GM12878 (cell line): ENCODE results near the gene POP5. TPM values are rescaled to one million over a fixed set of nuclear protein-coding genes. Genes with fewer than 3 reads are reported as not detected.

ENCODE experiments used
- ATAC-seq: fragments of 200-7000 bp; cut with Tn5 transposase; 3 replicates; pipeline ENCODE4 v1.9.1; 2020; ENCODE audit warnings: mild to moderate bottlenecking, moderate library complexity
- BruUV-seq: library from RNA; stranded (reverse); fragments of 400-500 nt; replicated peaks from 2 replicates; lab custom pipeline; 2021; lab: Mats Ljungman, UMichigan
- CTCF ChIA-PET: fragments of 300-600 bp; sonication (Branson Sonifier 250); formaldehyde crosslinking; extraction: SDS; loops from one replicate; lab custom pipeline; 2021; ENCODE audit warnings: inconsistent platforms; lab: Yijun Ruan, JAX
- POLR2A ChIA-PET: fragments of 350-600 bp; formaldehyde crosslinking; extraction: SDS; loops from one replicate; lab custom pipeline; 2021; ENCODE audit warnings: inconsistent platforms; lab: Charles Lee
- RAD21 ChIA-PET: fragments of 300-600 bp; sonication (Branson Sonifier 250); formaldehyde crosslinking; loops from one replicate; lab custom pipeline; 2023; ENCODE audit warnings: antibody characterized with exemption; ENCODE audit not compliant: unreplicated experiment; lab: Charles Lee
- SMC1A ChIA-PET: fragments of 300-600 bp; sonication (Branson Sonifier 250); formaldehyde crosslinking; loops from one replicate; lab custom pipeline; 2023; ENCODE audit not compliant: unreplicated experiment, uncharacterized antibody; lab: Charles Lee
- DNase-seq: peaks from one replicate; pipeline ENCODE4 v3.0.0-alpha.2; 2011; ENCODE audit warnings: low read depth, low spot score
- FAIRE-seq: peaks from 3 replicates; lab custom pipeline; 2011; peaks lifted over from hg19 to GRCh38; lab: Jason Lieb, UNC
- H2AFZ ChIP-seq: 2 replicates; pipeline ENCODE4 v1.6.0; 2011; ENCODE audit warnings: low read depth, low read length, control low read depth; ENCODE audit not compliant: control insufficient read depth
- H3K27ac ChIP-seq: 2 replicates; pipeline ENCODE4 v1.5.1; 2011; ENCODE audit warnings: control low read depth; ENCODE audit not compliant: control insufficient read depth, insufficient read depth
- H3K27me3 ChIP-seq, 2 experiments: replicated peaks in 1 of 2; 2 replicates each; pipeline versions ENCODE4 v1.6.0 to v1.6.1; 2011; ENCODE audit warnings: low read length in 1 of 2; ENCODE audit not compliant: control insufficient read depth in 2 of 2, insufficient read depth in 2 of 2
- H3K36me3 ChIP-seq, 2 experiments: 2 replicates each; pipeline ENCODE4 v1.5.1; 2011; ENCODE audit warnings: low read length in 1 of 2; ENCODE audit not compliant: control insufficient read depth in 2 of 2, insufficient read depth in 2 of 2
- H3K4me1 ChIP-seq: 2 replicates; pipeline ENCODE4 v1.6.1; 2011; ENCODE audit warnings: mild to moderate bottlenecking, low read length, moderate library complexity, mixed read lengths; ENCODE audit not compliant: control insufficient read depth, insufficient read depth
- H3K4me2 ChIP-seq: 2 replicates; pipeline ENCODE4 v1.6.0; 2011; ENCODE audit warnings: control low read depth; ENCODE audit not compliant: control insufficient read depth, insufficient read depth
- H3K4me3 ChIP-seq: fragments of 200-600 bp; sonication (generic); 2 replicates; pipeline ENCODE4 v1.5.1; 2016
- H3K79me2 ChIP-seq: 2 replicates; pipeline ENCODE4 v1.6.0; 2011; ENCODE audit warnings: low read length; ENCODE audit not compliant: control insufficient read depth, insufficient read depth
- H3K9ac ChIP-seq: 2 replicates; pipeline ENCODE4 v1.8.0; 2011; ENCODE audit warnings: low read length, control low read depth, mixed read lengths; ENCODE audit not compliant: control insufficient read depth, insufficient read depth
- H3K9me3 ChIP-seq: replicated peaks from 3 replicates; pipeline ENCODE4 v1.5.1; 2011; ENCODE audit warnings: mild to moderate bottlenecking, low read length; ENCODE audit not compliant: control insufficient read depth, insufficient read depth
- H4K20me1 ChIP-seq: 2 replicates; pipeline ENCODE4 v1.6.0; 2011; ENCODE audit not compliant: control insufficient read depth, insufficient read depth
- BRCA1 ChIP-seq: IDR thresholded peaks from 2 replicates; pipeline ENCODE4 v1.6.1; 2011; ENCODE audit warnings: low read depth, low read length, improper control_type of control experiment
- CEBPB ChIP-seq, 2 experiments: fragments of 150-350 bp in 1 of 2; IDR thresholded peaks; 2 replicates each; pipeline ENCODE4 v1.6.1; 2012 to 2014; ENCODE audit warnings: low read depth in 2 of 2, low read length in 2 of 2, borderline replicate concordance in 1 of 2, inconsistent platforms in 1 of 2
- EGR1 ChIP-seq, 2 experiments: IDR thresholded peaks; 1 replicate in 1 of 2; 2 replicates in 1 of 2; pipeline ENCODE4 v1.6.1; 2011 to 2012; ENCODE audit warnings: low read depth in 2 of 2, low read length in 2 of 2, borderline replicate concordance in 1 of 2, mild to moderate bottlenecking in 1 of 2, moderate library complexity in 1 of 2
- GABPA ChIP-seq: IDR thresholded peaks from 2 replicates; pipeline ENCODE4 v1.6.1; 2014; ENCODE audit warnings: antibody characterized with exemption, low read depth, mild to moderate bottlenecking, inconsistent platforms
- IRF5 ChIP-seq: fragments of 450-650 bp; IDR thresholded peaks from 2 replicates; pipeline ENCODE4 v1.6.1; 2017; ENCODE audit warnings: borderline replicate concordance
- MEF2A ChIP-seq: IDR thresholded peaks from 2 replicates; pipeline ENCODE4 v1.6.1; 2011; ENCODE audit warnings: low read depth, mild to moderate bottlenecking, low read length, moderate library complexity; ENCODE audit not compliant: insufficient read depth
- MLLT1 ChIP-seq: fragments of 450-650 bp; IDR thresholded peaks from 2 replicates; pipeline ENCODE4 v1.6.1; 2016; ENCODE audit warnings: mild to moderate bottlenecking
- MXI1 ChIP-seq: fragments of 150-350 bp; IDR thresholded peaks from 2 replicates; pipeline ENCODE4 v1.6.1; 2011; ENCODE audit warnings: low read depth, mild to moderate bottlenecking, inconsistent platforms, low read length, improper control_type of control experiment
- NFYA ChIP-seq: IDR thresholded peaks from 2 replicates; pipeline ENCODE4 v1.6.1; 2011; ENCODE audit warnings: low read depth, mild to moderate bottlenecking, low read length, improper control_type of control experiment, borderline replicate concordance
- PBX3 ChIP-seq: IDR thresholded peaks from 2 replicates; pipeline ENCODE4 v1.6.1; 2011; ENCODE audit warnings: mild to moderate bottlenecking, low read depth, low read length, moderate library complexity; ENCODE audit not compliant: insufficient replicate concordance
- PKNOX1 ChIP-seq: fragments of 450-650 bp; IDR thresholded peaks from 2 replicates; pipeline ENCODE4 v1.6.1; 2016; ENCODE audit warnings: mild to moderate bottlenecking
- RB1 ChIP-seq: fragments of 450-650 bp; formaldehyde crosslinking; IDR thresholded peaks from 2 replicates; pipeline ENCODE4 v1.6.1; 2017; ENCODE audit warnings: mild to moderate bottlenecking, borderline replicate concordance
- SREBF1 ChIP-seq: IDR thresholded peaks from 2 replicates; pipeline ENCODE4 v1.6.1; 2012; ENCODE audit warnings: mild to moderate bottlenecking, low read length
- TCF12 ChIP-seq: IDR thresholded peaks from 2 replicates; pipeline ENCODE4 v1.6.1; 2011; ENCODE audit warnings: low read depth, mild to moderate bottlenecking, low read length
- TCF7 ChIP-seq: IDR thresholded peaks from 2 replicates; pipeline ENCODE4 v1.6.1; 2014; ENCODE audit warnings: antibody characterized with exemption, borderline replicate concordance
- ZNF384 ChIP-seq: IDR thresholded peaks from 2 replicates; pipeline ENCODE4 v1.6.1; 2012; ENCODE audit warnings: low read depth, mild to moderate bottlenecking, low read length, improper control_type of control experiment, borderline replicate concordance
- WGBS: methylation state at CpG from one replicate; pipeline ENCODE4 v1.1.6; 2016; ENCODE audit warnings: low lambda C conversion rate; ENCODE audit not compliant: insufficient replicate concordance, insufficient coverage; ENCODE audit errors: missing lambda C conversion rate; 5-methylcytosine and 5-hydroxymethylcytosine counted together
- in situ Hi-C: fragments of 300-500 bp; cut with MboI; formaldehyde crosslinking; loops from 9 replicates; pipeline ENCODE4 v1.14.3; 2018; ENCODE audit warnings: mixed read lengths
- intact Hi-C: fragments of 100-400 bp; cut with micrococcal nuclease; formaldehyde crosslinking; loops from one replicate; pipeline ENCODE4 v1.14.2; 2022; ENCODE audit not compliant: unreplicated experiment
- polyA plus RNA-seq, 11 experiments: library from polyadenylated mRNA; depleted of rRNA in 4 of 11; unstranded in 6 of 11; stranded (reverse) in 5 of 11; fragments of >200 nt; fragmentation: Nextera tagmentation in 4 of 11; fragmentation: Illumina TruSeq in 1 of 11; extraction: Ambion mirVana in 4 of 11; extraction: Trizol in 1 of 11; gene quantifications; 1 replicate in 1 of 11; 2 replicates in 10 of 11; pipeline versions ENCODE4 v1.2.1 to v1.2.3, GENCODE V29; 2011 to 2016; ENCODE audit warnings: inconsistent platforms in 2 of 11, missing spikeins in 2 of 11, low read depth in 1 of 11
- total RNA-seq, 4 experiments: library from RNA; depleted of rRNA in 3 of 4; stranded (reverse); fragments of >200 nt in 3 of 4; fragmentation: Illumina TruSeq in 1 of 4; extraction: Trizol in 1 of 4; gene quantifications; 2 replicates each; pipeline versions ENCODE4 v1.2.1 to v1.2.3, GENCODE V29; 2013 to 2021

Gene POP5
- total and polyA plus RNA-seq, 10 of the 15 experiments (the other 5 are each of a cell fraction or from before 2014, with no cell fraction given): 50.3 to 234 (median 83.7) TPM

- 0 out of 2 replicates have a peak, but pooled peaks have one; percentile 48 for TF ChIP-seq MXI1
- TF ChIP-seq, all 136 proteins: peak for 40
Measured at GRCh38 chr12:120534203-120534702, 46.9 kb downstream of the POP5 start, which contains the start of gene RNF10 (continued).

- no peak for FAIRE-seq
- Histone ChIP-seq H3K9me3 (no peaks in the 10 kb centered on the region), H3K4me3 (no peak overlapping the region), H3K9ac (no peak overlapping the region), H4K20me1 (peaks cover 5% of the 10 kb centered on the region; the same call in 1 of the 2 replicates), H3K27ac (no peak overlapping the region), H3K36me3 (0 out of 4 replicates have a peak, but pooled peaks cover 0 to 8% of the 10 kb centered on the region in 2 experiments), H2AFZ (peak overlapping the region; percentile 20; the same call in 1 of the 2 replicates), H3K79me2 (peaks cover 44% of the 10 kb centered on the region), H3K4me2 (no peak overlapping the region), H3K4me1 (peaks cover 15% of the 10 kb centered on the region), H3K27me3 (no peaks in the 10 kb centered on the region)
- intact Hi-C loops (no loop called here), in situ Hi-C loops (no loop called here)
- WGBS: 3% methylated on average over 4 of the region's 4 CpGs
- ChIA-PET CTCF (interaction anchor here (1.0 to 1.2 kb wide), 2 partner anchors 305 to 332 kb away, joined by 3 read pairs; partner anchors contain the start of gene RPLP0), SMC1A (interaction anchor here (0.9 kb wide), 1 partner anchor 44 kb away, joined by 3 read pairs; no protein-coding TSS in a partner anchor), RAD21 (no interaction called here), POLR2A (interaction anchor here (0.9 to 1.3 kb wide), 2 partner anchors 36 to 93 kb away, joined by 3 to 11 read pairs; partner anchors contain the start of gene DYNLL1)
- BruUV-seq: no TSS peak
- no peak for ATAC-seq
- no peak for DNase-seq
- TF ChIP-seq MEF2A (no peak), BRCA1 (no peak), TCF7 (no peak), RB1 (no peak), MLLT1 (no peak), TCF12 (no peak), PKNOX1 (peak; percentile 93), GABPA (no peak), EGR1 (IDR thresholded peaks at IDR 0.05; ENCODE audit: borderline replicate concordance in 1 of 2, low read depth in 2 of 2, low read length in 2 of 2) (no peak), PBX3 (peak; percentile 49), SREBF1 (no peak), IRF5 (no peak), ZNF384 (0 out of 2 replicates have a peak, but pooled peaks have one; percentile 10), NFYA (no peak), CEBPB (IDR thresholded peaks at IDR 0.05; ENCODE audit: borderline replicate concordance in 1 of 2, low read depth in 2 of 2, low read length in 2 of 2) (no peak)
Measured at GRCh38 chr12:120532701-120533238, 48.4 kb downstream of the POP5 start.
